ENCODE data around the gene PLCL1.

DNA sequence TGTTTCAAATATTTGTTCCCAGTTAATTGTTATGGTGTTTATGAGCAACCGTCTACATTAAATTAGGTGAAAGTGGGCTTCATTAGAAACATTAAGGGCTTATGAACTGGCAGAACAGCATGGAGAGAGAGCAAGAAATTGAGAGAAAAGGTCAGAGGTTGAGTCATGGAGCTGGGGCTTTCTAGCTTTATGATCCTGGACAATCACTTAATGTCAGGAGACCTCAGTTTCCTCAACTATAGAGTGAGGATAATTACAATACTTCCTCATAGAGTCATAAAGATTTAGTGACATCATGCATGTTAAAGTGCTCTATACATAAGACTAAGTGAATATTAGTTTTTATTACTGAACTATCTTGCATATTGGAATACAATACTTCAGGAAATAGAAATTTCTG lies 83.9 kb downstream of the PLCL1 start:
- TF ChIP-seq CTCF (conservative IDR thresholded peaks at IDR 0.05) (no peak), ZFX (IDR thresholded peaks at IDR 0.05) (no peak)
